Naive thymus-derived CD8-positive, alpha-beta T cell (primary cell): ENCODE results near the gene CEP135. TPM values are rescaled to one million over a fixed set of nuclear protein-coding genes. Genes with fewer than 3 reads are reported as not detected.

ENCODE experiments used
- ATAC-seq, 2 donors: fragments of 150-1000 bp; cut with Tn5 transposase in 1 of 2; sonication (Bioruptor Pico), chemical (Tn5 transposase) in 1 of 2; 1 replicate in 1 of 2; 2 replicates in 1 of 2; pipeline ENCODE4 v1.10.0; 2021; ENCODE audit warnings: mild to moderate bottlenecking in 2 of 2, moderate library complexity in 2 of 2
- POLR2A ChIA-PET: fragments of 350-600 bp; sonication (Branson Sonifier 250); formaldehyde crosslinking; loops from one replicate; lab custom pipeline; 2021; ENCODE audit warnings: antibody characterized with exemption; lab: Charles Lee
- DNase-seq, 10 donors: peaks; one replicate each; pipeline versions ENCODE4 v3.0.0 to v3.0.0-alpha.2; 2020 to 2022
- H3K27ac Mint-ChIP-seq, 10 donors: one replicate each; pipeline ENCODE4 v1.8.0; 2020 to 2022; ENCODE audit warnings: mild to moderate bottlenecking in 10 of 10, mixed read lengths in 10 of 10, moderate library complexity in 4 of 10, inconsistent platforms in 1 of 10
- H3K27me3 Mint-ChIP-seq, 5 donors: one replicate each; pipeline ENCODE4 v1.8.0; 2021 to 2022; ENCODE audit warnings: mixed read lengths in 5 of 5
- H3K36me3 Mint-ChIP-seq, 3 donors: one replicate each; pipeline ENCODE4 v1.8.0; 2020 to 2022; ENCODE audit warnings: mixed read lengths in 3 of 3, mild to moderate bottlenecking in 2 of 3, inconsistent platforms in 1 of 3
- H3K4me1 Mint-ChIP-seq, 4 donors: one replicate each; pipeline ENCODE4 v1.8.0; 2021 to 2022; ENCODE audit warnings: mixed read lengths in 4 of 4
- H3K4me3 Mint-ChIP-seq, 10 donors: one replicate each; pipeline ENCODE4 v1.8.0; 2020 to 2022; ENCODE audit warnings: mild to moderate bottlenecking in 10 of 10, mixed read lengths in 10 of 10, moderate library complexity in 6 of 10, inconsistent platforms in 1 of 10
- H3K9me3 Mint-ChIP-seq, 9 donors: one replicate each; pipeline ENCODE4 v1.8.0; 2020 to 2022; ENCODE audit warnings: mixed read lengths in 9 of 9, mild to moderate bottlenecking in 3 of 9, inconsistent platforms in 1 of 9, moderate library complexity in 1 of 9
- polyA plus RNA-seq, 3 donors: library from polyadenylated mRNA; unstranded; fragments of 300-500 nt; fragmentation: Illumina TruSeq; gene quantifications; one replicate each; pipeline ENCODE4 v1.2.3, GENCODE V29; 2021
- total RNA-seq, 8 experiments: library from RNA in 2 of 8; stranded (reverse) in 2 of 8; gene quantifications; one replicate each; pipeline ENCODE4 v1.2.3 and lab custom pipeline; 2021 to 2026

The CEP135 gene, protein sequence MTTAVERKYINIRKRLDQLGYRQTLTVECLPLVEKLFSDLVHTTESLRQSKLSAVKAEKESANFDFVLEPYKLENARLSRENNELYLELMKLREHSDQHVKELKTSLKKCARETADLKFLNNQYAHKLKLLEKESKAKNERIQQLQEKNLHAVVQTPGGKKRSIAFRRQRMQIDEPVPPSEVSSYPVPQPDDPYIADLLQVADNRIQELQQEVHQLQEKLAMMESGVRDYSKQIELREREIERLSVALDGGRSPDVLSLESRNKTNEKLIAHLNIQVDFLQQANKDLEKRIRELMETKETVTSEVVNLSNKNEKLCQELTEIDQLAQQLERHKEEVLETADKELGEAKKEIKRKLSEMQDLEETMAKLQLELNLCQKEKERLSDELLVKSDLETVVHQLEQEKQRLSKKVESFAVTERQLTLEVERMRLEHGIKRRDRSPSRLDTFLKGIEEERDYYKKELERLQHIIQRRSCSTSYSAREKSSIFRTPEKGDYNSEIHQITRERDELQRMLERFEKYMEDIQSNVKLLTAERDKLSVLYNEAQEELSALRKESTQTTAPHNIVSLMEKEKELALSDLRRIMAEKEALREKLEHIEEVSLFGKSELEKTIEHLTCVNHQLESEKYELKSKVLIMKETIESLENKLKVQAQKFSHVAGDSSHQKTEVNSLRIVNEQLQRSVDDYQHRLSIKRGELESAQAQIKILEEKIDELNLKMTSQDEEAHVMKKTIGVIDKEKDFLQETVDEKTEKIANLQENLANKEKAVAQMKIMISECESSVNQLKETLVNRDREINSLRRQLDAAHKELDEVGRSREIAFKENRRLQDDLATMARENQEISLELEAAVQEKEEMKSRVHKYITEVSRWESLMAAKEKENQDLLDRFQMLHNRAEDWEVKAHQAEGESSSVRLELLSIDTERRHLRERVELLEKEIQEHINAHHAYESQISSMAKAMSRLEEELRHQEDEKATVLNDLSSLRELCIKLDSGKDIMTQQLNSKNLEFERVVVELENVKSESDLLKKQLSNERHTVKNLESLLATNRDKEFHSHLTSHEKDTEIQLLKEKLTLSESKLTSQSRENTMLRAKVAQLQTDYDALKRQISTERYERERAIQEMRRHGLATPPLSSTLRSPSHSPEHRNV
- total RNA-seq: 10 to 100 TPM; 25.9 to 31.5 TPM
- 10 to 100 TPM in 1 of 3 donors, 1 to 10 TPM in 2; 7.9 to 13.8 (median 8.3) TPM for polyA plus RNA-seq
- 39.9 to 71.6 (median 53.3) reads per million in 6 experiments for total RNA-seq (lab: John Stamatoyannopoulos, UW)

DNA sequence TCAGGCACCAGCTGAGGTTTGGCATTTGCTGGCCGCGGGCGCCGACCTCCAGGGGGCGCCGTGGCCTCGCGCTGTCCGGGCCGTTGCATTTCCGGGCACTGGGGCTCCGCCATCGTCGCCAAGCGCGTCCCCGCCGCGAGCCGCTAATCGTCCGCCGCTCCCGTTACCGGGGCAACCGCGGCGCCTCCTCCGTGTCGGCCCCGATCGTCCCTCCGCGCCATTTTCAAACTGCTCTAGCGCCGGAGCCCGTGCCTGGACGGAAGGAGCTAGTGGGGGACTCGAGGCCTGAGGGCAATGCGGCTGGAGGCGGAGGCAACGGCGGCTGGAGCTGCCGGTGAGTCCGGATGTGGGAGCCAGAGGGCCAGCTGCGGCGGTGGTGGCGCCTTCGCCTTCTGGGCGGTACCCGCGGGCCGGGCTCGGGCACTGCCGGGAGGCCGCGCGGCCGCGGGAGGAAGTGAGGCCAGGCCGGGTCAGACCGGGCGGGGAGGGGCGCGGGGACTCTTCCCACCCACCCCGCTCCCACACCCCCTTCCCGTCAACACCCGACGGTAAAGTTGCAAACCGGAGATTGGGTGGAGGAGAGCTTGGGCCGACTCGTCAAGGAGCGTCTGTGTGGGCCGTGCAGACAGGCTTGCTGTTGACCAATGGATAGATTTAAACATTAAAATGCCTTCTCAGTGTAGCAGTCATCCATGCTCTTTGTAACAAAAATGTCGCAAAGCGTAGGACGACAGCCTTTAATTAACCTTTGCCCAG, at the start of gene CEP135:
Gene CEP135 (plus strand): TSS at position 220 of the 756 bp plus-strand sequence. CDS start 3,186 bp downstream, outside the sequence.
- peaks cover 0 to 12% (median 0%) of the 10 kb centered on the region in 9 donors for H3K9me3 Mint-ChIP-seq
- H3K27me3 Mint-ChIP-seq: no peaks in the 10 kb centered on the region
- H3K36me3 Mint-ChIP-seq: peaks cover 6 to 20% (median 6%) of the 10 kb centered on the region in 3 donors
- H3K4me1 Mint-ChIP-seq: peaks cover 26 to 56% (median 39%) of the 10 kb centered on the region in 4 donors
- DNase-seq (peak; percentile 83 to 94 (median 90)), ATAC-seq (peak; percentile 69 to 78)
- POLR2A ChIA-PET: interaction anchor here (0.5 to 3.5 kb wide), 19 partner anchors 8 to 1033 kb away, joined by 3 to 19 read pairs (median 4); partner anchors contain the start of genes AASDH, NOA1, PAICS and POLR2B
- peak within 1 kb of the TSS; percentile 82 to 99 (median 92) for H3K4me3 Mint-ChIP-seq
- peak within 1 kb of the TSS; percentile 91 to 98 (median 96) for H3K27ac Mint-ChIP-seq

- Mint-ChIP-seq H3K9me3 (no peaks in the 10 kb centered on the region), H3K4me1 (peaks cover 4 to 17% (median 12%) of the 10 kb centered on the region in 4 donors), H3K4me3 (no peak overlapping the region), H3K36me3 (peaks cover 4 to 49% (median 8%) of the 10 kb centered on the region in 3 donors), H3K27ac (peak overlapping the region in 7 of 10 donors; percentile 36 to 86 (median 77)), H3K27me3 (no peaks in the 10 kb centered on the region)
- POLR2A ChIA-PET: no interaction called here
- ATAC-seq (no peak), DNase-seq (no peak)
Measured at GRCh38 chr4:55902677-55903076, 46.1 kb upstream of the CEP135 start.

GRCh38 chr4:55903577-55903976, 45.2 kb upstream of the CEP135 start:
- Mint-ChIP-seq H3K27ac (peak overlapping the region in 5 of 10 donors; percentile 6 to 81 (median 73)), H3K9me3 (no peaks in the 10 kb centered on the region), H3K27me3 (no peaks in the 10 kb centered on the region), H3K4me3 (no peak overlapping the region), H3K36me3 (peaks cover 4 to 43% (median 8%) of the 10 kb centered on the region in 3 donors), H3K4me1 (peaks cover 4 to 19% (median 12%) of the 10 kb centered on the region in 4 donors)
- ATAC-seq (no peak), DNase-seq (no peak)
- POLR2A ChIA-PET: no interaction called here

- Mint-ChIP-seq H3K4me1 (peaks cover 4 to 19% (median 12%) of the 10 kb centered on the region in 4 donors), H3K36me3 (peaks cover 4 to 37% (median 8%) of the 10 kb centered on the region in 3 donors), H3K4me3 (no peak overlapping the region), H3K27me3 (no peaks in the 10 kb centered on the region), H3K9me3 (no peaks in the 10 kb centered on the region), H3K27ac (peak overlapping the region in 4 of 10 donors; percentile 24 to 80 (median 43))
- POLR2A ChIA-PET: no interaction called here
- DNase-seq: no peak
- no peak for ATAC-seq
Measured at GRCh38 chr4:55904576-55904975, 44.2 kb upstream of the CEP135 start.

GRCh38 chr4:55906323-55906722, 42.4 kb upstream of the CEP135 start:
- Mint-ChIP-seq H3K4me3 (peak overlapping the region in 1 of 10 donors; percentile 2), H3K4me1 (peaks cover 4 to 19% (median 11%) of the 10 kb centered on the region in 4 donors), H3K27me3 (no peaks in the 10 kb centered on the region), H3K27ac (peak overlapping the region in 5 of 10 donors; percentile 8 to 82 (median 74)), H3K36me3 (peaks cover 0 to 25% (median 6%) of the 10 kb centered on the region in 3 donors), H3K9me3 (no peaks in the 10 kb centered on the region)
- DNase-seq (no peak), ATAC-seq (no peak)
- POLR2A ChIA-PET: no interaction called here

- Mint-ChIP-seq H3K4me3 (peak overlapping the region in 6 of 10 donors; percentile 3 to 64 (median 34)), H3K36me3 (peaks cover 0 to 25% (median 6%) of the 10 kb centered on the region in 3 donors), H3K9me3 (no peaks in the 10 kb centered on the region), H3K27ac (peak overlapping the region in 6 of 10 donors; percentile 6 to 82 (median 42)), H3K27me3 (no peaks in the 10 kb centered on the region), H3K4me1 (peaks cover 4 to 19% (median 11%) of the 10 kb centered on the region in 4 donors)
- DNase-seq (no peak), ATAC-seq (no peak)
- POLR2A ChIA-PET: no interaction called here
Measured at GRCh38 chr4:55906989-55907388, 41.8 kb upstream of the CEP135 start.

- ATAC-seq: no peak
- H3K9me3 Mint-ChIP-seq: no peaks in the 10 kb centered on the region
- H3K27ac Mint-ChIP-seq: peak overlapping the region in 6 of 10 donors; percentile 33 to 80 (median 56)
- no peaks in the 10 kb centered on the region for H3K27me3 Mint-ChIP-seq
- H3K36me3 Mint-ChIP-seq: peaks cover 0 to 21% (median 5%) of the 10 kb centered on the region in 3 donors
- DNase-seq: no peak
- POLR2A ChIA-PET: no interaction called here
- H3K4me1 Mint-ChIP-seq: peaks cover 4 to 19% (median 11%) of the 10 kb centered on the region in 4 donors
- H3K4me3 Mint-ChIP-seq: peak overlapping the region in 8 of 10 donors; percentile 3 to 64 (median 30)
Measured at GRCh38 chr4:55907469-55907868, 41.3 kb upstream of the CEP135 start.

GRCh38 chr4:55910140-55910539, 38.6 kb upstream of the CEP135 start:
- H3K36me3 Mint-ChIP-seq: peaks cover 0 to 3% (median 0%) of the 10 kb centered on the region in 3 donors
- peaks cover 4 to 19% (median 11%) of the 10 kb centered on the region in 4 donors for H3K4me1 Mint-ChIP-seq
- no peaks in the 10 kb centered on the region for H3K27me3 Mint-ChIP-seq
- ATAC-seq (no peak), DNase-seq (no peak)
- H3K9me3 Mint-ChIP-seq: no peaks in the 10 kb centered on the region
- POLR2A ChIA-PET: no interaction called here
- H3K27ac Mint-ChIP-seq: no peak overlapping the region
- H3K4me3 Mint-ChIP-seq: no peak overlapping the region

- no peaks in the 10 kb centered on the region for H3K27me3 Mint-ChIP-seq
- DNase-seq (no peak), ATAC-seq (no peak)
- H3K36me3 Mint-ChIP-seq: no peaks in the 10 kb centered on the region
- H3K4me3 Mint-ChIP-seq: no peak overlapping the region
- H3K27ac Mint-ChIP-seq: no peak overlapping the region
- H3K4me1 Mint-ChIP-seq: peaks cover 2 to 7% (median 4%) of the 10 kb centered on the region in 4 donors
- H3K9me3 Mint-ChIP-seq: no peaks in the 10 kb centered on the region
- POLR2A ChIA-PET: no interaction called here
Measured at GRCh38 chr4:55912249-55912648, 36.5 kb upstream of the CEP135 start.

GRCh38 chr4:55920571-55920970, 28.2 kb upstream of the CEP135 start:
- no peaks in the 10 kb centered on the region for H3K4me1 Mint-ChIP-seq
- ATAC-seq: no peak

GRCh38 chr4:55921093-55921492, 27.7 kb upstream of the CEP135 start:
- H3K9me3 Mint-ChIP-seq: no peaks in the 10 kb centered on the region
- POLR2A ChIA-PET: no interaction called here
- no peak for ATAC-seq
- H3K27me3 Mint-ChIP-seq: peaks cover 0 to 2% (median 0%) of the 10 kb centered on the region in 5 donors
- H3K27ac Mint-ChIP-seq: no peak overlapping the region
- no peaks in the 10 kb centered on the region for H3K4me1 Mint-ChIP-seq
- DNase-seq: no peak
- H3K4me3 Mint-ChIP-seq: no peak overlapping the region
- peaks cover 0 to 3% (median 0%) of the 10 kb centered on the region in 3 donors for H3K36me3 Mint-ChIP-seq

More at GRCh38 chr4:55920571-55920970, 28.2 kb upstream of the CEP135 start:
- peaks cover 0 to 2% (median 0%) of the 10 kb centered on the region in 5 donors for H3K27me3 Mint-ChIP-seq
- H3K36me3 Mint-ChIP-seq: peaks cover 0 to 3% (median 0%) of the 10 kb centered on the region in 3 donors
- POLR2A ChIA-PET: no interaction called here
- DNase-seq: no peak
- no peaks in the 10 kb centered on the region for H3K9me3 Mint-ChIP-seq
- no peak overlapping the region for H3K27ac Mint-ChIP-seq
- no peak overlapping the region for H3K4me3 Mint-ChIP-seq
